ENCODE results near the gene MRPL33.

GRCh38 chr2:27739058-27739373 lies 32.5 kb upstream of the MRPL33 start:
- TF ChIP-seq POLR2AphosphoS5 (IDR thresholded peaks at IDR 0.05; ENCODE audit: borderline replicate concordance, low read depth, low read length) (no peak), EZH2 (IDR thresholded peaks at IDR 0.05) (no peak), FOXP2 (optimal IDR thresholded peaks at IDR 0.05; ENCODE audit: control extremely low read depth, extremely low read length, insufficient read depth) (no peak)
